Medulla oblongata (tissue), 1 donor: Measurements from ENCODE around the gene DPP6.

ENCODE experiments used
- DNase-seq: peaks from one replicate; pipeline ENCODE4 v3.0.0-alpha.2; 2015; ENCODE audit errors: extremely low spot score

Gene DPP6

GRCh38 chr7:154451480-154452457, 399.6 kb downstream of the DPP6 start:
- peak; percentile 63 for DNase-seq

DNA sequence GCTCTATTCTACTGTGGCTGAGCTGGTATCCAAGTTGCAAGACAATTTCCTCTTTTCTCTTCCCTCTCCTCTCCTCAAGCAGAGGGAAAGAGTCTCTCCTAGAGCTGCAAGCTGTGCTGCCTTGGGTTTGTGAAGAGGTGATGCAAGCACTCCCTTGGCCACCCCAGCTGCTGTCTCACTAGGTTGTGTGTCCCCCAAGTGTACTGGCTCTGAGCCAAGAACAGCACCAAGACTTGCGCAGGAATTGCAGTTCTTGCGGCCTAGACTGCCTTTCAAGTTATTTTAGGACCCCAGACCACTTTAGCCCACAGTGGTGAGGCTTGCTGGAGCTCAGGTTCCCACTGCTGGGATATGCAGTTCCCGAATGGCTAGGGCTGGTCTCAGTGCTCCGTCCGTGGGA, 411.6 kb downstream of the DPP6 start:
- DNase-seq, result no peak

DNA sequence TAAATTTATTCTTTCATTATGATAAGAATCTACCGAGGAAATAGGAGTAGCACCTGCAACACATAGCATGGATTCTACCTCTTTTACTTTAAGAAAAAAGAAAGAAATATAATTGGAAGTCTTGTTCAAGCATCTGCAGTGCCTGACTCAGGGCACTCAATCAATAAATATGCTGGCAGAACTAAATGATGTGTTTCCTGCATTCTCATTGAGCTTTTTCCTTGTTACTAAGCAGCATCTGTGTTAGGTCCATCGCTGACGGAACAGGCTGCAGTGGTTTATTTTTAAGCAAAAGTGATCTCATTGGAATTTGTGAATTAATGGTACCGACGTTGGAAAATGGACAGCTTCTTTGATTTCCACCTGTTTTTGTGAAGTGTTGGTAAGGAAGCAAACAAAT, 417.5 kb downstream of the DPP6 start:
- DNase-seq, result no peak

DNA sequence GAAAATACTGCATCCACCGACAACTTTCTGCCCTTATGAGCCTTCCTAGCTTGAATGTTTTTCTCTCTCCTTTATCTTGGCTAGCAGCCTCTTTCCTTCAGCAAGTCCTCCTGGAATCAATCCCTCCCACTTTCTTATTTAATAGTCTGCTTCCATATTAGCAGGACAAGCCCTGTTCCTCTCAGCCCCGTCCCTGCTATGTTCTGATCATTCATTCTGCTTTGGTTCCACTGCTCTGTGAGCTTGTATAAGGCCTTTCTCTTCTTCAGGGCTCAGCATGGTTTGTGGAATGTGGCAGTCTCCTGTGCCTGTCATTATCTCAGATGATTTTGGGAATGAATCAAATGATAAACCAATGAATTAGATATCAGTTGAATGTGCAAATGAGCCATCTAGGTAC, 420.1 kb downstream of the DPP6 start:
- DNase-seq, result peak; percentile 39

DNA sequence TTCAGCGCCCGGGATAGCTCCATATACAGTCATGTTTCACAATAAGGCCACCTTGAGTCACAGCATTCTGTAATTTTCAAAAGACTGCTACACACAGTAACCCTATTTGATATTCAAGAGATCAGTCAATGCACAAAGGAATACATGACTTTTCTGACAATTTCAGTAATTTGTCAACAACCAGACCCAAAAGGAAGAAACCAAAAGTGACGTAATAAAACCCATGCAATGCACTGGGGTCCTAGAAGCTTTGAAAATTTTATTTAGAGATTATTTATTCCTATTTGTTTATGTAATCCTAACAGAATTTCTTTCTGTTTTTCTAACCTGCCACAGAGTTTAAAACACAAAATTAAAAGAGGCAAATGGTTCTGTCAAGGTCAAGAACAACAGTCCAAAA, 421.2 kb downstream of the DPP6 start:
- DNase-seq, result no peak

DNA sequence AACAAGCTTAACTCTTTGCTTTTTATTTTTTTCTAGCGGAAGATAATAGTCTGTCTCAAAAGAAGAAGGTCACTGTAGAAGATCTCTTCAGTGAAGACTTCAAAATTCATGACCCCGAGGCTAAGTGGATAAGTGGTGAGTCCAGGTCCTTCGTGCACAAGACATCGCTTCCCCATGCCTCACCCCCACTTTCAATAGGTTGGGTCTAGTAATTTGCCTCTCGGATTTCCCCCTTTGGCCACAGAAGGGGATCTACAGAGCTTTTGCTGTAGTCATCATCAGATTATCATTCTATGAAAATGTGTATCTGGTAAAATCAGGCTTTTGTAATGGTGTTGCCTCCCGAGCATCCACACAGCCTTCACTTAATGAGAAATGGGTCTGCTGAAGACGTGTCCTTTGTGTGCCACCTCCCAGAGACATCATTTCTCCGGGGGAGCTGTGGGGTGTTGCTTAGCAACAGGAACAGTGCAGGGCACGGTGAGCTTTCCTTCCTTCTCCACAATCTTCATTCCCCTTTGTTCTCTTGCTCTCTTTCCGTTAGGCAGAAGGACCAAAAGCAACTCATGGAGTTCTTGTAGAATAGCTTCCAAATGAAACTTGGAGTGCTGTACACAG, 422.8 kb downstream of the DPP6 start:
- no peak for DNase-seq

- no peak for DNase-seq
Observed at GRCh38 chr7:154475864-154476263, 423.7 kb downstream of the DPP6 start.

DNA sequence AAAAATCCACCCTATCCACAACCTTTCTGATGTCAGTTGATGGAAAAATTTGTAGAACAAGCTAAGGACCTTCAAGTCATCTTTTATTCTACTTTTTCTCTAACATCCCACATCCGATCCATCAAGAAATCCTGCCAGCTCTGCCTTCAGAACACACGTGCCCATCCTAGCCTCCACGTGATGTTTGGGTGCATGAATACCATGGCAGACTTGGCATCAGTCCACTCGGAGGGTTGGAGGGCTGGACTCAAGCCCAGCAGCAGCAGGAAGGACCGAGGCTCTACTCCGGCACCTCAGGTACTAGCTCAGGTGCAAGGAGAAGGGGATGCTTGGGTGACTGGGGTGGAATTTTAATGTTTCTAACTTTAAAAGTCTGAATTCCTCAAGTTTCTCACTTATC, 428.6 kb downstream of the DPP6 start:
- no peak for DNase-seq

GRCh38 chr7:154482863-154483262, 430.7 kb downstream of the DPP6 start:
- no peak for DNase-seq

DNA sequence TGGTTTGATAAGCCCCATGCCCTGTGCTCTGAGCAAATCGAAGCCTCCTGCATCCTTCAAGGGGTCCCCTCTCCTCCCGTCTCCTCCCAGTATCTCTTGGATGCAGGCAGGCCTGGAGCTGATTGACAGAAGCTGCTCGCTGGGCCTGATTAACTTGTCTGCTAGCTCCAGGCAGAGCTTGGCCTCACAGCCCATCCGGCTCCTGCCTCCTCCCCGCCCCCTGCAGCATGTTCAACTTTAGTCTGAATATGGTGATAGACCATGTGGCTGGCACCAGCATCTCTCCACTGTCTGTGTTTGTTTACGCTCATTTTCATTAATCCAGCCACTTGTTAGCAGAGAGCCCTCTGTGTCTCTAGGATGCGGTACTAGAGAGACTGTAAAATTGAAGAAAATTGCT, 432.2 kb downstream of the DPP6 start:
- peak; percentile 90 for DNase-seq

- peak; percentile 49 for DNase-seq
Observed at GRCh38 chr7:154484943-154485342, 432.7 kb downstream of the DPP6 start.

- DNase-seq, result no peak
Observed at GRCh38 chr7:154489897-154490296, 437.7 kb downstream of the DPP6 start.

GRCh38 chr7:154493594-154493993, 441.4 kb downstream of the DPP6 start:
- DNase-seq, result no peak

- DNase-seq, result no peak
Observed at GRCh38 chr7:154497751-154498150, 445.6 kb downstream of the DPP6 start.

GRCh38 chr7:154503962-154504550, 451.9 kb downstream of the DPP6 start:
- peak; percentile 84 for DNase-seq

DNA sequence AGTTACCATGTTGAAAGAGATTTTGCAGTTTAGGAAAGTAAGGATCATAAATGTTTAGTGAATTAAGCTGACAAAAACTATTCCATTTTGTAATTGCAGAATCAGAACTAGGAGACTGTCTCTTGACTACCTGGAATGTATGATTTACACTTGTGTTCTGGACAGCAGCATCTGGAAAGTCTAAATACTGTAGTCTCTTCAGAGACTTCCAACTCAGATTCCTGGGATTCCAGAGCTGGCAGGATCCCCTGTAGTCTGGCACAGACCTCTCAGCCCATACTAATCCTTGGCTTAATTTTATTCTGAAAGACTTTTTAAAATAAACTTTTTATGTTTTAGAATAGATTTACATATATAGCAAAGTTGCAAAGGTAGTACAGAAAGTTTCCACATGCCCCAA, 452.7 kb downstream of the DPP6 start:
- DNase-seq, result no peak

DNA sequence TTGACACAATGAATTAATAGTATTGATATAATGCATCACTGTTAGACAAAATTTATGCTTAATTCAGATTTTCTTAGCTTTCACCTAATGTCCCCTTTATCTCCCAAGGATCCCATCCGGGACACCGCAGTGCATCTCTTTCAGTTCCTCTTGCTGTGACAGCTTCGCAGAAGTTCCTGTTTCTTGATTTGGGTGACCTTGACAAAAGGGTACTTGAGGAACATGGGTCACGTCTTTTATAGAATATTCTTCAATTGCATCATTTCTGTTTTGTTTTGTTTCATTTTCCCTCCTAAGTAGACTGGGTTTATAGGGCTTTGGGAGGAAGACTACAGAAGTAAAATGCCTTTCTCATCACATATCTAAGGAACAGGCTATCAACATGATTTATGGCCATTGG, 453.2 kb downstream of the DPP6 start:
- DNase-seq, result no peak

GRCh38 chr7:154509192-154509591, 457.0 kb downstream of the DPP6 start:
- no peak for DNase-seq

GRCh38 chr7:154512121-154512833, 460.1 kb downstream of the DPP6 start:
- no peak for DNase-seq

DNA sequence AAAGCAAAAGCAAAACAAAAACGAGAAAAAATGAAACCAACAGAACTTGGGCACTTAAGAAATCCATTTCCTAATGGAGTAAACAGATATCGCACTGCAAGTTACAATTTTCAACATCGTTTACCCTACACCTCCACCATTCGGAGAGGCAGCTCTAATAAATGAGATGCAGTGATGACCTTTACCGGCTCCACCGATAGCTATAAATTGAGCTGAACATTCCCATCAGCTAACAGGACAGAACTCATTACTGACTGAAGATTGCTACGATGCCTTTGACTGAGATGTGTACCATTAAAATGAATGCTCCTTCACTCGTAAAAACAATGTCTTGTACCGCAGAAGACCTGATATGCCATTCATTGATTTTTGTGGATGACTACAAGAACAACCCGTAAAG, 465.6 kb downstream of the DPP6 start:
- DNase-seq, result no peak

- DNase-seq, result no peak
Observed at GRCh38 chr7:154519229-154519628, 467.0 kb downstream of the DPP6 start.

DNA sequence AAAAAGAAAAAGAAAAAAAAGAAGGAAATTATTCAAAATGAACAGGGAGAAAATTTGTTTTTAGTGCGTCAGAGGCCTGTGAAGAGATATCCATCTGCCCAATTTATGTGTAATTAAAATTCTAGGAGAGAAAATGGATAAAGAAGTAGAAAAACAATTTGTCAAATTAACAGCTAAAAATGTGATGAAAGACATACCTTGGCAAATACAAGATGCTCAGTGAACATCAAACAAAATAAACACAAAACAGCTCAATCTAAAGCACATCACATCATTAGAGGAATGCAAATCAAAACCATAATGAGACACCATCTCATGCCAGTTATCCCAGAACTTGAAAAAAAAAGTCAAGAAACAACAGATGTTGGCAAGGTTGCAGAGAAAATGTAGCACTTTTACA, 477.9 kb downstream of the DPP6 start:
- DNase-seq, result no peak
